Heart left ventricle (tissue), 16 donors: Measurements from ENCODE around the gene MYCBP2. TPM values are rescaled to one million over a fixed set of nuclear protein-coding genes. Genes with fewer than 3 reads are reported as not detected.
A peak's percentile ranks its signal among the peaks of the same experiment; 100 is the strongest.

Experiments used
- ATAC-seq, 4 donors: fragments of 200-7000 bp; cut with Tn5 transposase; one replicate each; pipeline ENCODE4 v1.9.1; 2020 to 2022; ENCODE audit warnings: moderate library complexity in 4 of 4, mild to moderate bottlenecking in 3 of 4, moderate number of reproducible peaks in 1 of 4
- DNase-seq, 5 donors: peaks; one replicate each; pipeline ENCODE4 v3.0.0-alpha.2; 2020
- H3K27ac ChIP-seq, 12 donors: fragments of 200-600 bp; sonication (generic) in 4 of 12; one replicate each; pipeline versions ENCODE4 v1.5.0 to v1.8.0; 2016 to 2022; ENCODE audit warnings: mild to moderate bottlenecking in 2 of 12
- H3K27me3 ChIP-seq, 9 donors: fragments of 200-600 bp; sonication (generic) in 2 of 9; one replicate each; pipeline versions ENCODE4 v1.5.1 to v1.8.0; 2016 to 2022; ENCODE audit warnings: mild to moderate bottlenecking in 3 of 9
- H3K36me3 ChIP-seq, 9 donors: fragments of 200-600 bp; sonication (generic) in 2 of 9; one replicate each; pipeline versions ENCODE4 v1.5.0 to v1.8.0; 2018 to 2022; ENCODE audit warnings: mild to moderate bottlenecking in 2 of 9
- H3K4me1 ChIP-seq, 12 donors: fragments of 200-600 bp; sonication (generic) in 4 of 12; one replicate each; pipeline versions ENCODE4 v1.5.0 to v1.8.0; 2016 to 2022; ENCODE audit warnings: mild to moderate bottlenecking in 3 of 12
- H3K4me3 ChIP-seq, 12 donors: fragments of 200-600 bp; sonication (generic) in 4 of 12; one replicate each; pipeline versions ENCODE4 v1.5.0 to v1.8.0; 2017 to 2022; ENCODE audit warnings: mild to moderate bottlenecking in 9 of 12, moderate library complexity in 4 of 12
- H3K9me3 ChIP-seq, 12 donors: fragments of 200-600 bp; sonication (generic) in 4 of 12; one replicate each; pipeline versions ENCODE4 v1.5.0 to v1.8.0; 2016 to 2022; ENCODE audit warnings: mild to moderate bottlenecking in 1 of 12
- CTCF ChIP-seq, 12 donors: fragments of 200-600 bp; sonication (generic) in 4 of 12; IDR thresholded peaks; one replicate each; pipeline versions ENCODE4 v1.5.0 to v1.8.0; 2018 to 2022; ENCODE audit warnings: antibody characterized with exemption in 12 of 12, mild to moderate bottlenecking in 5 of 12
- POLR2A ChIP-seq, 2 donors: fragments of 450-650 bp; IDR thresholded peaks; one replicate each; pipeline ENCODE4 v1.6.1; 2017; ENCODE audit warnings: antibody characterized with exemption in 2 of 2, mild to moderate bottlenecking in 2 of 2, moderate library complexity in 2 of 2
- WGBS, 4 donors: extraction: QIAGEN DNeasy Blood & Tissue Kit in 2 of 4; methylation state at CpG; one replicate each; pipeline versions ENCODE4 v1.1.5 to v1.1.7; 2013 to 2018; 5-methylcytosine and 5-hydroxymethylcytosine counted together
- intact Hi-C, 10 donors: fragments of 100-400 bp; cut with DNase I; formaldehyde crosslinking; loops; one replicate each; pipeline versions ENCODE4 v1.11.1 to v1.14.2; 2022
- polyA plus RNA-seq, 2 donors: library from polyadenylated mRNA; stranded (reverse); fragments of 200-250 nt; gene quantifications; one replicate each; pipeline ENCODE4 v1.2.3, GENCODE V29; 2013
- total RNA-seq, 9 donors: library from RNA; depleted of rRNA in 2 of 9; stranded (reverse); fragments of >200 nt in 2 of 9; fragmentation: NEBNext Ultra II Directional in 3 of 9; extraction: Animal tissue kit (Norgen Biotek cat#: 25700) in 3 of 9; gene quantifications; one replicate each; pipeline versions ENCODE4 v1.1.0 to v1.2.4, GENCODE V29; 2016 to 2023
- donor health status: ischemic (EF 13 %, LVEDD 7.1; RV severe dilation, severe dysfunction).
- donor health status: healthy with polysubstance abuse.
- donor health status: DM: no; HTN: yes; CAD: no.
- donor health status: DM: no; HTN: no; CAD: no.
- donor health status: ischemic (EF 25% LVEDD 6.9; RV normal size, moderate dysfunction).
- donor health status: ischemic (EF 25% LVEDD 5.7; RV mildly dilated, moderate dysfunction).
- donor health status: healthy.
- donor health status: DM: yes; HTN: yes; CAD: no.
- donor health status: ischemic (EF 35%, LVEDD 5.7; RV mildly dilated, moderate dysfunction).
- donor health status: nonischemic (EF 11% LVEDD 7.7; RV severe dilation, severe dysfunction).
- donor health status: DM: yes; HTN: yes; CAD: no.
- donor health status: PGD.
- donor health status: ischemic (EF 29% LVEDD 5.4; RV normal size, mild dysfunction).
- donor health status: nonischemic (EF 23%, LVEDD 6.1; RV moderate dilation, normal function).

Gene MYCBP2
- total and polyA plus RNA-seq, 11 donors = 15.7 to 85.6 (median 58.2) TPM

- DNase-seq = no peak
- Histone ChIP-seq H3K27ac (peak overlapping the region in 2 of 12 donors; percentile 19 to 34), H3K36me3 (peaks cover 0 to 87% (median 61%) of the 10 kb centered on the region in 9 donors), H3K27me3 (no peaks in the 10 kb centered on the region), H3K4me1 (peaks cover 0 to 50% (median 13%) of the 10 kb centered on the region in 12 donors), H3K4me3 (no peak overlapping the region), H3K9me3 (no peaks in the 10 kb centered on the region)
- TF ChIP-seq CTCF (IDR thresholded peaks at IDR 0.05) (peak; percentile 22 to 69 (median 54)), POLR2A (IDR thresholded peaks at IDR 0.05) (no peak)
- intact Hi-C loops = no loop called here
- ATAC-seq = peak in 2 of 4 donors; percentile 25 to 38
- 54 to 67% (median 62%) methylated on average over 7 of the region's 7 CpGs for WGBS, 4 donors
Measured at GRCh38 chr13:77002590-77003190, 324.2 kb downstream of the MYCBP2 start.

GRCh38 chr13:77001963-77002587, 324.8 kb downstream of the MYCBP2 start:
- Histone ChIP-seq H3K27ac (peak overlapping the region in 2 of 12 donors; percentile 19 to 34), H3K9me3 (no peaks in the 10 kb centered on the region), H3K4me1 (peaks cover 0 to 50% (median 13%) of the 10 kb centered on the region in 12 donors), H3K27me3 (no peaks in the 10 kb centered on the region), H3K4me3 (no peak overlapping the region), H3K36me3 (peaks cover 0 to 87% (median 61%) of the 10 kb centered on the region in 9 donors)
- ATAC-seq = peak in 1 of 4 donors; percentile 36
- no peak for DNase-seq
- WGBS, 4 donors = 38 to 55% (median 47%) methylated on average over 4 of the region's 4 CpGs
- intact Hi-C loops = no loop called here
- TF ChIP-seq CTCF (IDR thresholded peaks at IDR 0.05) = no peak
- no peak for TF ChIP-seq POLR2A (IDR thresholded peaks at IDR 0.05)

- Histone ChIP-seq H3K27me3 (no peaks in the 10 kb centered on the region), H3K36me3 (peaks cover 0 to 85% (median 62%) of the 10 kb centered on the region in 9 donors), H3K4me1 (peaks cover 0 to 50% (median 13%) of the 10 kb centered on the region in 12 donors), H3K27ac (peak overlapping the region in 1 of 12 donors; percentile 34), H3K4me3 (no peak overlapping the region), H3K9me3 (no peaks in the 10 kb centered on the region)
- peak in 1 of 4 donors; percentile 14 for ATAC-seq
- DNase-seq = no peak
- no peak for TF ChIP-seq POLR2A (IDR thresholded peaks at IDR 0.05)
- no peak for TF ChIP-seq CTCF (IDR thresholded peaks at IDR 0.05)
- 60 to 65% (median 63%) methylated on average over 4 of the region's 4 CpGs for WGBS, 4 donors
- intact Hi-C loops = no loop called here
Measured at GRCh38 chr13:77001540-77001939, 325.4 kb downstream of the MYCBP2 start.

GRCh38 chr13:77000475-77000874, 326.4 kb downstream of the MYCBP2 start:
- H3K4me3 ChIP-seq = no peak overlapping the region
- ATAC-seq (no peak), DNase-seq (no peak)
- peak overlapping the region in 1 of 12 donors; percentile 6 for H3K27ac ChIP-seq
- H3K27me3 ChIP-seq = no peaks in the 10 kb centered on the region
- peaks cover 0 to 90% (median 72%) of the 10 kb centered on the region in 9 donors for H3K36me3 ChIP-seq
- intact Hi-C loops = no loop called here
- H3K9me3 ChIP-seq = no peaks in the 10 kb centered on the region
- peaks cover 0 to 43% (median 10%) of the 10 kb centered on the region in 12 donors for H3K4me1 ChIP-seq
- TF ChIP-seq CTCF (IDR thresholded peaks at IDR 0.05) (no peak), POLR2A (IDR thresholded peaks at IDR 0.05) (no peak)
- 66 to 70% (median 68%) methylated on average over 1 of the region's 1 CpG for WGBS, 4 donors
